CD4-positive, alpha-beta T cell treated with Interferon gamma for 1 hour (primary cell): ENCODE results near the gene ASCC3.
"Not testable (repeated sequence)": the region's sequence is repeated elsewhere in the genome, so short reads cannot be mapped to it uniquely, and the experiment has no call there.

Experiments used
- DNase-seq: peaks from one replicate; pipeline ENCODE4 v3.0.0-alpha.2; 2020

The ASCC3 gene

GRCh38 chr6:100880853-100881706, at the start of gene ASCC3:
TSS of gene ASCC3 (minus strand) at chr6:100881329. CDS start at chr6:100867997, 13,332 bp downstream.
- peak; percentile 86 for DNase-seq

GRCh38 chr6:100925749-100926148, 44.6 kb upstream of the ASCC3 start:
- DNase-seq: no peak

DNA sequence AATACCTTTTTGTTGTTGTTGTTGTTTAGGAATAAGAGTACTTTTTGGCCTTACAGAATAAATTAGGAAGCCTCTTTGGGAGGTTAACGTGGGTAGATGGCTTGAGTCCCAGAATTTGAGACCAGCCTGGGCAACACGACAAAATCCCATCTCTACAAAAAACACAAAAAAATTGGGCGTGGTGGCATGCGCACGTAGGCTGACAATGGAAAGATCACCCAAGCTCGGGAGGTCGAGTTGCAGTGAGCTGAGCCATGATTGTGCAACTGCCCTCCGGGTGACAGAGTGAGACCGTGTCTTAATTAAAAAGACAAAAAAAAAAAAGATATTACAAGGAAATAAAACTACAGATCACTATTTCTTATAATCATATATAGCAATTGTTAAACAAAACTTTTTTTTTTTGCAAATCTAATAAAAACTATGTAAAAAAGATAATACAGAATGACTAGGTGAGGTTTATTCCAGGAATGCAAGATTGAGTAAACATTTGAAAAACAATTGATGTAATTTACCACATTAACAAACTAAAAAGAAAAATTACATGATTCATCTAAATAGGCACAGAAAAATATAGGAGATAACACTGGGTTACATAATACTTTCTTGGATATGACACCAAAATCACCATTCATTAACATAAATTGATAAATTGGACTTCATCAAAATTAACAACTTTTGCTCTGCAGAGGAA, 43.6 kb upstream of the ASCC3 start:
- DNase-seq: no peak

DNA sequence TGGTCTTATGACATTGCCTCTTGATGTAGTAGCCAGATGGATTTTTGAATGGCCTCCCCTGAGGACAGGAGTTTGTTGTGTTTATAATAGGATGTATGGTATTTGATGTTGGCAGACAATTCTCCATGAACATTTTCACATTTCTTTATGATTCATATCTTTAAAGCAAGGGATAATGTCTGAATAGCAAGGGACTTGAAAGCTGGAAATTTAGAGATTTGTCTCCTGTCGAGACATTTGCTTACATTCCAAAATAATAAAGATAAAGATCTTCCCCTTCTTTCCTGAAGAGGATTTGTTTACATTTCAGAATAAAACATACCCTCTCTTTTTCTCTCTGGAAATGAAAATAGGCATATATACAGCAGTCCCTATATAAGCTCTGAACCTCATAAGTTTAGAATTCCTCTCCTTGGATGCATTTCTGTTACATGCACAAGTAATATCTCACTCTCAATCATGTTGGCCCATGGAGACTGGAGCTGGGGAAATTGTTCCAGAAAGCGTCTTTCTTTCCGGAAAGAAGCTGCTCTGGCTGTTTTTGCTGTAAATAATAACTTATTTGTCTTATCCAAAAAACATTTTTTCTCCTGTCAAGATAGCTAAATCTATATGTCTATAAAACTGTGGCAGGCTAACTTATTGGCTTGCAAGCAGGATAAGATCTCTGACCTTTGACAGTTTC, 42.5 kb upstream of the ASCC3 start:
- DNase-seq: no peak

DNA sequence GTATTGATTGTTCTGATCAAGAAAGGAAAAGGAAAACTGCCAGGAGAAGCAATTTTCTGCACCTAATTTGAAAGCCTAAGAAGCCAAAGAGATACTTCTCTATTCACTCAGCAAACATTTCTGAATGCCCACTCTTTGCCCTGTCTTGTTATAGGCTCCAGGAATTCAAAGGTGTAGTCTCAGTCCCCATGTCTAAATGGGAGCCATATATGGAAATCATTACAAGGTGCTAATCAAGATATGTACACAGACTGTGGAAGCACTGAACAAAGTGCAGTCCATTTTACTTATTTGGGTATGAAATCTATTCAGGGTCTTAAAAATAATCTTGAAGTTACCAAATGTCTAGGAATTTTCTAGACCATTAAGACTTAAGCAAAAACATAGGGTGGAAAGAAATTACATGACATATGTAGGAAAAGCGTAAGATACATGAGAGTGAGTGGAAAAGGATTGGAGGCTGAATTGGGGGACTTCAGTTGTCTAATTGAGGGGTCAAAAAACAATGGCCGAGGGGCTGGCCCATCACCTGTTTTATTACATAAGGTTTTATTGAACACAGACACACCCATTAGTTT, 39.0 kb upstream of the ASCC3 start:
- no peak for DNase-seq

GRCh38 chr6:100918152-100918551, 37.0 kb upstream of the ASCC3 start:
- no peak for DNase-seq

DNA sequence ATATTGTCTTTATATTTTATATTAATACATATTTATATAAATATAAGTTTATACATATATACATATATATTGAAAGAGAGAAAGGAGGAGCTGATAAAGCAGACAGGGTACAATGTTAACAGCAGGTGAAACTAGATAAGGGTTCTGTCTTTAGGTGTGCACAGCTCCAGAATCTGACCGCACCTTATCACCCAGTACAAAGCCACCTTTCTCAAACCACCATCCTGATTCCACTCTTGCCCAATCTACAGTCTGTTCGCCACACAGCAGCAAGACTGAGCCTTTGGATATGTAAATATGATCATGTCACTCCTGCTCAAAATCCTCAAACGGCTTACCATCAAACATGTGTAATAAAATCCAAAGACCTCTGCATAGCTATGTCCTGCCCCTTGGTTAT, 34.7 kb upstream of the ASCC3 start:
- DNase-seq: no peak

- DNase-seq: no peak
These were observed 32.5 kb upstream of the ASCC3 start for GRCh38 chr6:100913400-100914276.

DNA sequence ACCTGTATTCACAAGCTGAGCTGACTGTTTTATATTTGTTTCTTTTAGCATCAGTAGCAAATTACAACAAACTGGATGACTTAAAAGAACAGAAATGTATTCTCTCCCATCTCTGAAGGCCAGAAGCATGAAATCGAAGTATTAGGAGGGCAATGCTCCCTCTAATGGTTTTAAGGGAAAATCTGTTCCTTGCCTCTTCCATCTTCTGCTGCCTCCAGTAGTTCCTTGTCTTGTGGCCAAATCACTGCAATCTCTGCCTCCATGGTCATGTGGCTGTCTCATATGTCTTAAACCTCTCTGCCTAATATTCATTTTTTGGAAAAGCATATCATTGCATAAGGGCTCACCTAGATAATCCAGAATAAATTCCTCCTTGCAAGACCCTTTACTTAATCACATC, 25.2 kb upstream of the ASCC3 start:
- DNase-seq: no peak

DNA sequence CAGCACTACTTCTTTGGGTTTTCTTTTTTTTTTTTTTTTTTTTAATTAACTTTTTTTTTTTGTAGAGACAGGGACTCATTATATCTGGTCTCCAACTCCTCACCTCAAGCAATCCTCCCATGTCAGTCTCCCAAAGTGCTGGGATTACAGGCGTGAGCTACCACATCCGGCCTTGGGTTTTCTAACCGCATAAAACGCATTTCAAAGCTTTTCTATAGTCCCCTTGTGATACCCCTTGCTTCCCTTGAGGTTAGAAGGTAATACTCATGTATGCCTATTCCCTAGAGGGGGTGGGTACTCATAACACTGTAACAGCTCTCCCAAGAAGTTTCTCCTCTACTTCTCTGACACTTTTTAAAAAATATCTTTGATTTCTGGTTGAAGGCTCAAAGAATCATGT, 23.9 kb upstream of the ASCC3 start:
- DNase-seq: no peak

- DNase-seq: no peak
These were observed 23.2 kb upstream of the ASCC3 start for GRCh38 chr6:100904316-100904715.

DNA sequence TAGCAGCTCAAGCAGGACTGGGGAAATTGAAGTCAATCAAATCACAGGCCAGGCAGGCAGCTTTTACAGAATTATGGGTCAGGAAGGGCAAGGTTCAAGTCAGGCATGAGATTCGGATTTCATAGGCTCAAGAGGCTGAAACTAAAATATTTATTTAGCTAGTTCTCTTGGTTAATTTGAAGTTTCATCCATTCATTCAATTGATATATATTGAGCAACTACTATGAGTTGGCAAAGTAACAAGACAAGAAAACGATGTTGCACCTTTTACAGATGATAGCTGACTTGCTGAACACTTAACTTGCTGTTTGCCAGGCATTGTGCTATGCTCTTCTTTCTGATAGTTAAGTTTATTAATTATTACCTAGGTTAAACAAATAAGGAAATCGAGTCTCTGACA, 20.5 kb upstream of the ASCC3 start:
- DNase-seq: no peak

DNA sequence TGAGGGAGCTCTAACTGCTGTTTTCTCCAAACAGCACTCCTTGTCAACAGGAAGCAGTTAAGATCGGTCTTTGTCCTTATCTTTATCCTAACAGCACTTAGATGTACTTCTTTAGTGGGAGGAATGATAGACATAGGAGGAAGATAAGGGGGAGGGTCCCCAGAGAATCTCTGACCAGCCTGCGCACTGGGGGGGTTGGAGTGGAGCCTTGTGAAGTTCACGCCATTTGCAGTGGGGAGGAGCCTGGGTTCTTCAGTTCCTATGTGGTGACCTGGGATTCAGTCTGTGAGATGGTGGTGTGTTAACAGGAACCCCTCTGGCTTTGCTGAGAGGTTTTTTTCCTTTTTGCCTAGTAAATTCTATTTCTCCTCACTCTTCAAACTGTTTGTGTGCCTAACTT, 18.1 kb upstream of the ASCC3 start:
- no peak for DNase-seq

DNA sequence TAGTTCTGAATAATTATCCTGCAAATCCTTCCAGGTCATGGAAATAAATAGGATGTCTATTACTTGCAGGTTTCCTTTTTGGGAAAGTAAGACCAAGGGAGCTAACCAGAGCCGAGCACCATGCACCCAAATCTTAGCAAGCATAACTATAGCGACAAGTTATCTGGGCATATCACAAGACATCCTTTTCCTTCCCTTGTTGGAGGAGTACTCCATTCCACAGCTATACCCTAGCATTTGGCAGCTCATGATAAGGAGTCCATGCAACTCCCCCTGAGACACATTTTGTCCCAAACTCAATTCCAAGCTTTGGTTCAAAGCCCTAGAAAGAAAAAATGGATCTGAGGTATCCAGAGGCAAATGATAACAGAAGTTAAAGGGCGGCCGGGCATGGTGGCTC, 16.5 kb upstream of the ASCC3 start:
- DNase-seq: no peak

DNA sequence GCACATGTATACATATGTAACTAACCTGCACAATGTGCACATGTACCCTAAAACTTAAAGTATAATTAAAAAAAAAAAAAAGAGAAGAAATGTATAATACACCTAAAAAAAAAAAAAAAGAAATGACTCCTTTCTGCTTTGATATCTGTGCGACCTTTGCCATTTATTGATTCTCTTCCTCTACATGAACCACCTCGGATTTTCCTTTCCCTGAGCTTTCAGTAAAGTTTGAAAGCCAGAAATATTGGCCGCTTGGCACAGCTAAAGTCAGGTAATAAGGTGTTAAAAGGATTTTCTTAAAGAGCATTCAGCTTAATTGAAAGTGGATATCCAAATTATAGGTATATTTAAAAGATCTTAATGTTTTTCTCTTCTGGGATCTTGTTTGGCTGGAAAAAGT, 12.6 kb upstream of the ASCC3 start:
- no peak for DNase-seq

DNA sequence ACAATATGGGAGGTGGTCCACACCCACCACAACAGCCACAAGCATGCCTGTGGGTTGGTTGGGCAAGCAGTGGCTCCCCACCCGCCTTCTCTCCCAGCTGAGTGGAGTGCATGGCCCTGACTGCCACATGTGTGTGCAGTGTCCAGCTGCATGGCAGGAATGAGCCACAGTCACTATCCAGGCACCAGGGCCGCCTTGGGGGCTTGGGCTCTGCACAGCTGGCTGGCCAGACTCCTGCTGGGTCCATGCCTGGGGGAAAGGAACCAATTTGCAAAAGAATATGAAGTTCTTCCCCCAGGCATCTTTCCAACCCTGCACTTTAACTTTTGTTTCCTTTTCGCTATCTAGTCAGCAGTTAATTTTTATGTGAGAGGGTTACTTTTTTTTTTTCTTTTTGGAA, 11.6 kb upstream of the ASCC3 start:
- no peak for DNase-seq

DNA sequence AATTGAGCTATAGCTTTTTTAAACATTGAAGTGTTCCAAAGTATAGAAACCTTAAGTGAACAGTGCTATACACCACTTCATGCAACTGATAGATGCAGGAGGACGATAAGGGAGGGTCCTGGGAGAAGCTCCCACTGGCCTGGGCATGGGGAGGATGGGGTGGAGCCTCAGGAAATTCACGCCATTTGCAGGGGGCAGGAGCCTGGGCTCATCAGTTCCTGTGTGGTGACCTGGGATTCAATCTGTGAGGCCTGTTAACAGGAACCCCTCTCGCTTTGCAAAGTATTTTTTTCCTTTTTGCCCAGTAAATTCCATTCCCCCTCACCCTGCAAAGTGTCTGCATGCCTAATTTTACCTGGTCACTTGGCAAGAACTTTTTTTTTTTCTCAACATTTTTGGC, 11.0 kb upstream of the ASCC3 start:
- no peak for DNase-seq

- no peak for DNase-seq
These were observed 9.9 kb upstream of the ASCC3 start for GRCh38 chr6:100891079-100891478.

- DNase-seq: not testable (repeated sequence)
These were observed 9.5 kb upstream of the ASCC3 start for GRCh38 chr6:100890646-100891045.

DNA sequence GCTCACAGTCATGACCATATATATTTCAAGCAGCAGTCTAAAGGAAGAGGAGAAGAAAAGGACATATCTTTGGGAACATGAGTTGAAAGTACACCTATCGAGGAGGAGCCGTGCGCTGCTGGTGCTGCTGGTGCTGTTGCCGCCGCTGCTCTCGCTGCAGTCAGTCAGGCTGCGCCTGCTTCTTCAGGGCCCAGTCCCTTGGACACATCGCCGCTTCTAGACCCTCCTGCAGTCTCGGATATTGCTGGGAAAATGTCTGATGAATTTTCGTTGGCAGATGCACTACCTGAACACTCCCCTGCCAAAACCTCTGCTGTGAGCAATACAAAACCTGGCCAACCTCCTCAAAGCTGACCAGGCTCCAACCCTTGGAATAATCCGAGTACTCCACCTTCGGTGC, 8.2 kb upstream of the ASCC3 start:
- no peak for DNase-seq

DNA sequence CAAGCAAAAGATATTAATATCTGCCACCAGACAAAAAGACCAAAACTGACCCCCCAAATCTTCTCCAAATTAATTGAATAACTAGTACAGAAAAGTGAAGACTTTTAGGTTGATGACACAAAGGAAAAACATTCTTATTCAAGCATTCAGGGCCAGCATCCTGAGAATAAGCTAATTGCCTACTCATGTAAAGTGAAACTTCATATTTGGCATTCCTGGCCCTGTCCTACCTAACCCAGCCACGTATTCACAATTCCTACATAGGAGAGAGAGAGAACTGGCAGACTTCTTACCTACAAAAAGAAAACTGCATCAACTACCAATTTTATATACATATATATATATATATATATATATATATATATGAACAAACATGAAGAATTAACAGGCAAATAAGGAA, 4.9 kb upstream of the ASCC3 start:
- no peak for DNase-seq

- no peak for DNase-seq
These were observed 2.2 kb upstream of the ASCC3 start for GRCh38 chr6:100883347-100883746.

GRCh38 chr6:100881707-100882040, 545 bp upstream of the ASCC3 start:
- no peak for DNase-seq
